ENCODE measurements around the gene ADGRG1.

DNA sequence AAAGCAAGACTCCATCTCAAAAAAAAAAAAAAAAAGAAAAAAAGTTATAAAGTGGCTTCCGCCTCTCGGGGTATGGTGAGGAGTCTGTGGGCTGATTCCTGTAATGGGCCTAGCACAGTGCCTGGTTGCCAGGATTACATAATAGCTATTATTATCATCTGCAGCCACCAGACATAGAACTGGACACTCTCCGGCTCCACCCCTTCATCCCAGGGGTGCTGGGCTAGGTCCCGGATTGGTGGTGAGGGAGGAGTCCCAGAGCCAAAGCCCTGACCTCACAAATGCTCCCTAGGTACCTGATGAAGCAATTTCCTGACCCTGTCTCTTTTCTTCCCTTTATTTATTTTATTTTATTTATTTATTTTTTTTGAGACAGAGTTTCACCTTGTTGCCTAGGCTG is 11.6 kb upstream of the ADGRG1 start:
- TF ChIP-seq, protein P1, sequence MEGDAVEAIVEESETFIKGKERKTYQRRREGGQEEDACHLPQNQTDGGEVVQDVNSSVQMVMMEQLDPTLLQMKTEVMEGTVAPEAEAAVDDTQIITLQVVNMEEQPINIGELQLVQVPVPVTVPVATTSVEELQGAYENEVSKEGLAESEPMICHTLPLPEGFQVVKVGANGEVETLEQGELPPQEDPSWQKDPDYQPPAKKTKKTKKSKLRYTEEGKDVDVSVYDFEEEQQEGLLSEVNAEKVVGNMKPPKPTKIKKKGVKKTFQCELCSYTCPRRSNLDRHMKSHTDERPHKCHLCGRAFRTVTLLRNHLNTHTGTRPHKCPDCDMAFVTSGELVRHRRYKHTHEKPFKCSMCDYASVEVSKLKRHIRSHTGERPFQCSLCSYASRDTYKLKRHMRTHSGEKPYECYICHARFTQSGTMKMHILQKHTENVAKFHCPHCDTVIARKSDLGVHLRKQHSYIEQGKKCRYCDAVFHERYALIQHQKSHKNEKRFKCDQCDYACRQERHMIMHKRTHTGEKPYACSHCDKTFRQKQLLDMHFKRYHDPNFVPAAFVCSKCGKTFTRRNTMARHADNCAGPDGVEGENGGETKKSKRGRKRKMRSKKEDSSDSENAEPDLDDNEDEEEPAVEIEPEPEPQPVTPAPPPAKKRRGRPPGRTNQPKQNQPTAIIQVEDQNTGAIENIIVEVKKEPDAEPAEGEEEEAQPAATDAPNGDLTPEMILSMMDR (conservative IDR thresholded peaks at IDR 0.05): no peak
- TF ChIP-seq EZH2 (IDR thresholded peaks at IDR 0.05; ENCODE audit: low read depth): no peak
